GM21723 (cell line): ENCODE results near the gene FBXL16.
"Not testable (repeated sequence)": the region's sequence is repeated elsewhere in the genome, so short reads cannot be mapped to it uniquely, and the experiment has no call there.

Experiments
- ATAC-seq: cut with Tn5 transposase; IDR thresholded peaks from one replicate; pipeline ENCODE4 v1.9.1; 2021; ENCODE audit warnings: mild to moderate bottlenecking, moderate library complexity; ENCODE audit not compliant: unreplicated experiment

The FBXL16 gene, protein sequence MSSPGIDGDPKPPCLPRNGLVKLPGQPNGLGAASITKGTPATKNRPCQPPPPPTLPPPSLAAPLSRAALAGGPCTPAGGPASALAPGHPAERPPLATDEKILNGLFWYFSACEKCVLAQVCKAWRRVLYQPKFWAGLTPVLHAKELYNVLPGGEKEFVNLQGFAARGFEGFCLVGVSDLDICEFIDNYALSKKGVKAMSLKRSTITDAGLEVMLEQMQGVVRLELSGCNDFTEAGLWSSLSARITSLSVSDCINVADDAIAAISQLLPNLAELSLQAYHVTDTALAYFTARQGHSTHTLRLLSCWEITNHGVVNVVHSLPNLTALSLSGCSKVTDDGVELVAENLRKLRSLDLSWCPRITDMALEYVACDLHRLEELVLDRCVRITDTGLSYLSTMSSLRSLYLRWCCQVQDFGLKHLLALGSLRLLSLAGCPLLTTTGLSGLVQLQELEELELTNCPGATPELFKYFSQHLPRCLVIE

DNA sequence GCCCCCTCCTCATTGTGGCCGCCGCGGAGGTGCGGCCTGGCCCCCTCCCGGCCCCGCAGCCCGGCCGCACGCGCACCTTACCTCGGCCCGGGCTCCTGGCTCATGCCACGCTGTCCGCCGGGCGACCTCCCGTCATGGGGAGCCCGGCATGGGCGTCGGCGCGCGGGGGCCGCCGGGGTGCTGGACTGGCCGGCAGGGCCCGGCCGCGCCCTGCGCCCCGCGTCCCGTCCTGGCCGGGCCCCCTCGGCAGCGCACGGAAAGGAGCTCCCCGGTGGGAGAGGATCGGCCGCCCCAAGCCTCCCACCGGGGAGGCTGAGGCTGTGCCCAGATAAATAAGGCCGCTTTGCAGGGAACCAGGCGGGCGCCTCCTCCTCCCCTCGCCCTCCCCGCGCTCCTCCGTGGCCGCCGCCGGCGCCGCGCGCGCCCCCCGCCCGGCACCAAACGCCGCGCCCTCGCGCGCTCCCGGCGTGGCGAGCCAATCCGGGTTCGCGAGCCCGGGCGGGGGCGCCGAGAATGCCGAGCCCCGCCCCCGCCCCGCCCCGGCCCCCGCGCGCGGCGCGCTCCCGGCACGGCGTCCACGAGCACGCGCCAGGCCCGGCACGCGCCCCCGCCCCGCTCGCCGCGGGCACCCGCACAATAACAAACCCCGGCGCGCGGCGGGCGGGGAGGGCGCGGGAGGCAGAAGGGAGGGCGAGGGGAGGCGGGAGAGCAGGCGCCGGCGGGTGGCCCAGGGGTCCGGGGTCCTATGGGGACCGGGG is at the start of gene FBXL16:
Gene FBXL16 (minus strand): TSS at position 371 of the 758 bp plus-strand sequence. CDS start 8,396 bp downstream, outside the sequence.
- no peak for ATAC-seq

DNA sequence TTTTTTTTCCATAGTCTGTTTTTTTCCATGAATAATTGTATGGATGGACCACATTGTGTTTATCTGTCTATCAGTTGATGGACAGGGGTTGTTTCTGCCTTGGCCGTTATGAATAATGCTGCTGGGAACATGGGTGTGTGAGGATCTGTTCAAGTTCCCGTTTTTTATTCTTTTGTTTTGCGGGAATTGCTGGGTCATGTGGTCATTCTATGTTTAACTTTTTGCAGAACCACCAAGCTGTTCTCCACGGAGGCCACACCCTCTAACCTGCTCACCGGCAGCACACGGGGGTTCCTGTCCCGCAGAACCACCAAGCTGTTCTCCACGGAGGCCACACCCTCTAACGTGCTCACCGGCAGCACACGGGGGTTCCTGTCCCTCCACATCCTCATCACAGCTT is 49.1 kb upstream of the FBXL16 start:
- no peak for ATAC-seq

DNA sequence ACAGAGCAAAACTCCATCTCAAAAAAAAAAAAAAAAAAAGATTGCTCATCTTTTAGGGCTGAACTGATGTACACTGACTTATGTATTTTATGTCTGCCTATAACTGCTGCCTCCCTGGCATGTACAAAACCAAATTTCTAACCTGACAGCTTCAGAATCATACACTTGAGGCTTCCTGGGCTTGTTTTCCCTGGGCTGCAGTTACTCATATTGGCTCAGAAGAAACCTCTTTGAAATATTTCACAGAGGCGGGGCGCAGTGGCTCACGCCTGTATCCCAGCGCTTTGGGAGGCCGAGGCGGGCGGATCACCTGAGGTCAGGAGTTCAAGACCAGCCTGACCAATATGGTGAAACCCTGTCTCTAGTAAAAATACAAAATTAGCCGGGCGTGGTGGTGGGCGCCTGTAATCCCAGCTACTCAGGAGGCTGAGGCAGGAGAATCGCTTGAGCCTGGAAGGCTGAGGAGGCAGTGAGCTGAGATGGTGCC is 48.6 kb upstream of the FBXL16 start:
- ATAC-seq, result not testable (repeated sequence)

DNA sequence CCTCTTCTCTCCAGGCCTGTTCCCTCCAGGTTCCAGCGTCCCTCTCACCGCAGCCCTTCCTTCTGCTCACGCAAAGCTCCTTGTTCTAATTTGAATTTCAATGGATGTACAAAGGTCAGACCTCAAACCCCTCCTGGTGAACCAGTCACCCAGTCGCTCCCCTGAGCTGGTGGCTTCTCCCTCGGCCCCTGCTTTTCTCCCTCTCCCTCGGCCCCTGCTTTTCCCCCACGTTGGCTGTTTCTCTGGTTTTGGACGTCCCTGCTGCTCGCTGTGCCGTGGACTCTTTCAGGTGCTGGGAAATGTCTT is 46.4 kb upstream of the FBXL16 start:
- ATAC-seq, result no peak

DNA sequence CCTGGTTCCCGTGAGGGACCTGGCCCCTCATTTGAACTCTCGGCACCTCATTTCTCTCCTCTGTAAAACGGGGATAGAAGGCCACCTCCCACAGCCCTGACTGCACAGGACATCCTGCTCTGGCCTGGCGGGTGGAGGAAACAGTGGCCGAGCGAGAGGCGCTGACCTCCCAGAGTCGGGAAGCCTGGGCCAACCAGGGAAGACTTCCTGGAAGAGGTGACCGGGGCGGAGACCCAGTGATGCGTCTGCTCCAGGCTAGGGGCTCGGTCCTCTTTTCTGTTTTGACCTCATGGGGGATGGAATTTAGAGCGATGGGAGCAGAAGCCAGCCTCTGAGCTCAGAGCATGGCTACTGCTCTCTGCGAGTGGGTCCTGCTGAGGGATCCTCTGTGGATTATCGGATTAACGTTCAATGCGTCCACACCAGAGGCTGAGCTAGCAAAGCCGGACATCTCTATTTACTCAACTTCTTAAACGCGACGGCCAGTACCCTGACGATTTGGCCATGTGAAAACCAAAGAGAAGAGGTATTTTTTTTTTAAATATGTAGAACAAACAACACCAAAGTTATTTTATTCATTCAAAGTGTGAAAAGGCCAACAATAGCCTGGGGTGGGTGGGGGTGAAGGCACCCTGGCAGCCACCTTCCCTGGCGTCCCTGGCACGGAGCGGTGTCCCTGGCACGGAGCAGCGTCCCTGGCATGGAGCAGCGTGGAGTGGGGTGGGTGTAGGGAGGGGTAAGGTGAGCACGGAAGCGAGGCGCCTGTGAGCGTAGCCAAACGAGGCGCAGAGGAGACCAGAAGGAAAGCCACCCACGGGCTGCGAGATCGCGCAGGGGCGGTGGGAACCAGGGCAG is 45.8 kb upstream of the FBXL16 start:
- ATAC-seq, result no peak

DNA sequence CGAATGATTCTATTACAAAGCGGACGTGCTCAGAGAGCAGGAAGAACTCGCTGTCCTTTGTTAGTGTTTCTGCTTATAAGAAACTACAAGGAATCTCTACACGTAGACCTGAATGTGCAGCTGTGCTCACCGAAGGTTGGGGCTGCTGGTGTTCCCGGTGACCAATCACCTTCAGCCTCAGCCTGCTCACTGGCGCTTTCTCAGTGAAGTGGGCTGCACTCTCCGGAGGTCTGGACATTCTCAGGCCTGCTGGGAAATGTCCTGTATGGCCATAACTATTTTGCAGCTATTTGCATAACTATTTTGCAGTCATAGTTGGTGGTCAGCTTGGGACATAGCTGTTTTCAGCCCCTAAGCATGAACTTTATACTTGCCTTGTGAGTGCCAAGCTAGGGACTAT is 44.9 kb upstream of the FBXL16 start:
- no peak for ATAC-seq

DNA sequence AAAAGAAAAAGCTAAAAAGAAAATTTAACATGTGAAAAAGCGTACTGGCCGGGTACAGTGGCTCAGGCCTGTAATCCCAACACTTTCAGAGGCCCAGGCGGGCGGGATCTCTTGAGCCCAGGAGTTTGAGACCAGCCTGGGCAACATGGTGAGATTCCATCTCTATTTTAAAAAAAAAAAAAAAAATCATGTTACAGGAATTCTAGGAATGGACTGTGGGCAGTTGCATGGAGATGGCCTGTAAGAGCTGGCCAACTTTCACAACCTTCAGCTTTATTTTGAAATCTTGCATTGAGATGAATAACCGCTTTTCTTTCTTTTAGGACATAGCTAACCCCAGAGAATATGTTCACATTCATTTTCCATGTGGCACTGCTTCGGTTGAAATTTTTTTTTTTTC is 43.4 kb upstream of the FBXL16 start:
- ATAC-seq, result no peak

DNA sequence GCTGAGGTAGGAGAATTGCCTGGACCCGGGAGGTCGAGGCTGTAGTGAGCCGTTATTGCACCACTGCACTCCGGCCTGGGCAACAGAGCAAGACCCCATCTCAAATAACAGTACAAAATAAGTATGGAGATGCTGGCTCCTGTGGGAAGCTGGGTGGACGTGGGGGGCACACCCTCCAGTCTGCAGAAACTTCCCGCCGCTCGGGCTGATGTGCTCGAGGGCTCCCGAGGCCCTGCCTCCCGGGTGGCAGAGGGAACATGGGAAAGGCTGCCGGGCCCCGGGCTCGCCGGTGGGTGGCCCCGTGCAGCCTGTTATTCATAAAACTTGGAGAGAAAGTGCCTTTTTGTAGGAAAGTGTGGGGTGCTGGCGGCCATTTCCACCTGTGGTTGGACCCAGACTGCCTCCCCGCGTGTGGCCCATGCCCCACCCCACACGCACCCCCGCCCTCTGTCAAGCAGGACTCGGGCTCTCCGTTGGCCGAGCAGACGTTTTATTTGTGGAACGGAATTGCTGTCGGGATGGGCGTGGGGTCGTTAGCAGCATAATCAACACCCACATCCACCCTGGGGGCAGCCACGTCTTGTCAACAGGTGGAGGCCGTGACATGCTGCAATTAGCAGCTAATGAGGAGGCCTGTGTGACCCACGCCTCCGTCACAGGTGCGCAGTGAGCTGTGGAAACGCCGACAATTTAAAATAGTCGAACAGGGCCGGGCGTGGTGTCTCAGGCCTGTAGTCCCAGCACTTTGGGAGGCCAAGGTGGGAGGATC is 42.6 kb upstream of the FBXL16 start:
- no peak for ATAC-seq

DNA sequence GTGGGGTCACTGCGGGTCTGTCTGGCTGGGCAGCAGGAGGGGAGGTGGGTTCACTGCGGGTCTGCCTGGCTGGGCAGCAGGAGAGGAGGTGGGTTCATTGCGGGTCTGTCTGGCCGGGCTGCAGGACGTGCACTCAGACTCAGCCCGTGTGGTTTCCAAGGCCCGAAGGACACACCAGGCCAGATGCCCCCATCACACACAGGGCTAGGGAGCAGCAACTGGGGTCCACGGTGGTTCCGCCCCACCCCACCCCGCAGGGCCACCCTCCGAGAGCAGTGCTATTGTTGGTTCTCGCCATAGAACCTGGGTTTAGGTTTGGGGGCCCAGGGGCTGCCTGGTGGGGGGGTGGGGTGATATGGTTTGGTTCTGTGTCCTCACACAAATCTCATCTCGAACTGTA is 41.0 kb upstream of the FBXL16 start:
- no peak for ATAC-seq

DNA sequence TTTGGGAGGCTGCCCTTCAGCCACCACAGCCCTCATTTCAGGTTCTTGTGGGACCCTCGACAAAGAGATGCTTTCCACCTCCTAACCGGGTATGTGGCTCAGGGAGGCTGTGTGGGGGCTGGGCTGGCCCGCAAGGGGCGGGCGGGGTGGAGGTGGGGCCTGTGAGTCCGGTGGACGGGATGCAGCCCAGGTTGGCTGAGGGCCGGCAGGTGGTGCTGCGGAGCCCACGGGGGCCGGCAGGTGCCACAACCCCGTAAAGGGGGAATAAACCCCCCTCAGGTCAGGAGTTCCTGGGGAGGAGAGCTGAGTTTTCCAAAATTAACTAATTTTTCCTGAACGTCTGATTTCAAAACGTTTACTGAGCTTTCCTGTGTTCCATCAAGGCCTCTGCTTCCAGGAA is 40.1 kb upstream of the FBXL16 start:
- ATAC-seq, result no peak

DNA sequence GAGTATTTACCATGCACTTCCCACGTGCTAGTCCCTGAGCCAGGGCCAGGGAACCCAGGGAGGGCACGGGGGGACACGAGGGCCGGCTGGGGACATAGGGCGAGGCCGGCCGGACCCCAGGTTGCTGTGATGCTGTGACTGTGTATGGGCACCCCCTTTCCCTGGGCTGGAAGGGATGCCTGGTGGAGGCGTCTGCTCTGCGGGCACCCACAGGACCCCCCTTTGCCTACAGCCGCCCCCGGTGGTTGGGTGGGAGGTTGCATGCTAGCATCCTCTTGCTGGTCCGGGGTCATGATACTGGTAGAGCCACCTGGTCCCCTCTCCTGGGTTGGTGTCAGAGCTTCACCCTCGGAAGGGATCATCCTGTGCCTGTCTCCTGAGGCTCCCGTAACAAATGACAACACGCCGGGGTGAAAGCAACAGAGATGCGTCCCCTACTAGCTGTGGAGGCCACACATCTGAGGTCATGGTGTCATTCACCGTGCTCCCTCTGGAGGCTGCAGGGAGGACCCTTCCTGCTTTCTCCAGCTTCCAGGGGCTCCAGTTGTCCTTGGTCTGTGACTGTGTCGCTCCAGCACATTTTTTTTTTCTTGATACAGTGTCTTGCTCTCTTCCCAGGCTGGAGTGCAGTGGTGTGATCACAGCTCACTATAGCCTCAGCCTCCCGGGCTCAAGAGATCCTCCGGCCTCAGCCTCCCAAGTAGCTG is 38.3 kb upstream of the FBXL16 start:
- no peak for ATAC-seq

DNA sequence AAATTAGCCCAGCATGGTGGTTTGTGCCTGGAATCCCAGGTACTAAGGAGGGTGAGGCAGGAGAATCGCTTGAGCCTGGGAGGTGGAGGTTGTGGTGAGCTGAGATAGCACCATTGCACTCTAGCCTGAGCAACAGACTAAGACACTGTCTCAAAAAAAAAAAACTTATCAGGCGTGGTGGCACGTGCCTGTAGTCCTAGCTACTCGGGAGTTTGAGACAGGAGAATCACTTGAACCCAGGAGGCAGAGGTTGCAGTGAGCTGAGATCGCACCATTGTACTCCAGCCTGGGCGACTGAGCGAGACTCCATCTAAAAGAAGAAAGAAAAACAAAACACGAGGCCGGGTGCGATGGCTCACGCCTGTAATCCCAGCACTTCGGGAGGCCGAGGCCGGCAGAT is 37.3 kb upstream of the FBXL16 start:
- ATAC-seq, result not testable (repeated sequence)

DNA sequence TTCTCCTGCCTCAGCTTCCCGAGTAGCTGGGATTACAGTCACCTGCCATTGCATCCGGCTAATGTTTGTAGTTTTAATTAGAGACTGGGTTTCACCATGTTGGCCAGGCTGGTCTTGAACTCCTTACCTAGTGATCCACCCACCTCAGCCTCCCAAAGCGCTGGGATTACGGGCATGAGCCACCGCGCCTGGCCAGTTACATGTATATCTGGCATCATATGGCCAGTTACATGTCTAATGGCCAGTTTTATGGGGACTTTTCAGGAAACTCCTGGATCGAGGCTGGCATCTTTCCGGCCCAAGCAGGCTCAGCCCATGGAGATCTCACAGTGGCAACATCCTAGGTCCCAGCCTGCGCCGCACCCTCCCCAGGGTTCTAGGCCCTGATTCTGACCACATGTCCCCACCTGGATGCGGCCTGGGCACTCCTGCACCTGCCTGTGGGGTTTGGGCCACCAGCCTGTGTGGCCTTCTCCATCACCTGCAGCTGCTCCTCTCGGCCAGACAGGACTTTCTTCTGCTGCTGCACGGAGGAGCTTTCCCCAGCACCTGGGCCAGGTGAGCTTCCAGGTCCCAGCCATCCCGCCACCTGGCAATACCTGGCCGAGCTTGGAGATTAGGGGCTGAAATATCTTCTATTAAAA is 36.5 kb upstream of the FBXL16 start:
- no peak for ATAC-seq

DNA sequence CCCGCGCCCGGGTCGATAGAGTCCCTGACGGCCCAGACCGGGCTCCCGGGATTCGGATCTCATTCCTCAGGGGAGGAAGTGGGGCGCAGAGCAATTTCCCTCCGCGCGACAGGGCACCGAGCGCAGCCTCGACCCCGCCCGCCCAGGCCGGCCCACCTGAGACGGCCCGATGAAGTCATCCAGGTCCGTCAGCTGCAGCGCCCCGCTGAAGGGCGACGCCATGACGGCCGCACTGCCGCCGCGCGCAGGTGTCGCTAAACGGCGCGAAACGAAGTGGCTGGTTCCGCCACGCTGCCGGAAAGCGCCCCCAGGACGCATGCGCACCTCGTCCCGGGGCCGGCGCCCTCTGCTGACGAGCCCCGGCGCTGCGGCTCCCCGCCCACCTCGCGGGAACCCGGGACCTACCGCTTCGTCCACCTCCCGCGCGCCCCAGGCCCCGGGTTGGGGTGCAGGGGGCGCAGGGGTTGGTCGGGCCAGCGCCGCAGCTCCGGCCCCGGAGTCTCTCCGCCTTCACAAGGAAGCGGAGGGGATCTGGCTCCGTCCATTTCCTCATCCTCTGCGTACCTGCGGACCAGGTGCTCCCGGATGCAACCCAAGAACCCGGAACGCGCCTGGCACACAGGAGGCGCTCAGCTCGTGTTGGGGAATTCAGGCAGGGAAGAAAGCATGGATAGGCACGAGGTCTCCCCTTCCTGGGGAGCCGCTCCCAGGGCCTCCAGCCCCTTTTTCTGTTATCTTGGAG is 35.3 kb upstream of the FBXL16 start, which contains the start of gene CIAO3:
Gene CIAO3 (minus strand): TSS at position 234 of the 742 bp plus-strand sequence. CDS start 12 bp downstream, at position 222.
- ATAC-seq, result peak; percentile 66

DNA sequence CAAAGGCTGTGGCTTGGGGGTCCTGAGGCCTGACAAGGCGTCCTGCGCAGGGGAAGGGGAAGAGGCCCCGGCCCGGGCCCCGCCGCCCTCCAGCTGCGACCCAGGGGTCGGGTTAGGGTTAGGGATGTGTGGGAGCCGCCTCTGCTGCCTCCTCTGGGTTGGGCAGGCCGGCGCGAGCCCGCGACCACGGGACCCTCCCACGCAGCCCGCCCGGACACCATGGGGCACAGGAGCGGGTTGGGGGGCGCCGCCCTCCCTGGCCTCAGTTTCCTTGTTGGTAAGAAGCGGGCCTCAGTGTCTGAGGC is 34.8 kb upstream of the FBXL16 start:
- ATAC-seq, result no peak

DNA sequence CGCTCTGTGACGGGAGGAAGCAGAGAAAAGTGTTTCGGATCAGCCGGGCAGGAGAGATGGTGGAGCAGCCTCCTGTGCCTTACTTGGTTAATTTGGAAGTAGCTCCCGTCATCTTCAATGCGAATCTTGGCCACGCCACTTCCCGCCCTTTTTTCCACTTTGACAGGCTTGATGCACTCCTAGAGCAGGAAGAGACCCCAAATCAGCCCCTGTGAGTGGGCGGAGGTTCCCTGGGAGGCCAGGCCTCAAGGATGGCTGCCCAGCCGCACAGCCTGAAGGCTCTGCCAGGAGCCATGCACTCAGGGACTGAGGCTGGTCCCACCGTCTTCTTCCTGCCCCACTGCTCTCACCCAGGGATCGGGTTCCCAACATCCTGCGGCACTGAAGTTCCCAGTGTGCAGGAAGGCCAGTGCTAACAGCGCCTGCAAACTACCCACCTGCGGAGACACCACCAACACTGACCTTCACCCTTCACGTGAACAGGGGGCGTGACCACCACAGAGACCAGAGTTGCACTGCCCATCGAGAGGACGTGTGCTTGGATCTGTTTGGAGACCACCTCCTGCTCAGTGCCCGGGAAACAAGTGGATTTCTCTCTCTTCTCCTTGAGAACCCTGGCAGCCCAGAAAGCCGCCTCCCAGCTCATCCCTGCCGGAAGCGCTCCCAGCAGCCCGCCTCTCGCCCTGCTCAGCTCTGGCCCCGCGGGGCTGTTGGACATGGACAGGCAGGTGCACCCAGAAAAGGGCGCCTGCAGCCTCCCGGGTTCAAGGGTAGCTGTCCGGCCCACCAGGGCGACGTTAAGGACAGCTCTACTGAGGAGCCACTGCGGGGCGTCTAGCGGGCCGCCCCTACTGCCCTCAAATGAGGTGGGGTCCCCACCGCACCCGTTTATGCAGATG is 34.2 kb upstream of the FBXL16 start:
- ATAC-seq, result no peak

DNA sequence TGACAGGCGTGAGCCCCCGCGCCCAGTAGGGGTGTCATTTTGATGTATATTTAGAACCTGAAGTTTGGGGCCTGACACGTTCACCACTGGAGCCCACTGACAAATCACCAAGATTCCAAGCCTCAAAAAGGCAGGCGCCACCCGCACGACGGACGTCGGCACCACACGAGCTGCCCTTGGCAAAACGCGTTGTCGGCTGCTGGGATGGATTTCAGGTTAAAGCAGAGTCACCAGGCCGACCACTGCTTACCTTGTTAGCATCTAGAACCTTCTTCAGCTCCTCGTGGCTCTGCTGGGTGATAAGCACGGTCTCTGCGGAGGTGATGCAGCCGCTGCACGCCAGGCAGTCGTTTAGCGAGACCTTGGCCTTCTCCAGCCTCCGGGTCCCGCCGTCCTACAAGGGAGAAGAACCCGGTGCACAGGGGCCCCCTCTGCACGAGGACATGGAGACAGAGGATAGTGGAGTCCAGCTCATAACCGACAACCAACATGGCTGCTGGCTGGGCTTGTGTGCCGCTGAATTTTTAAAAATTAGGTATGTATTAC is 31.4 kb upstream of the FBXL16 start:
- ATAC-seq, result no peak
